WTC11 (cell line): ENCODE results near the gene ERC2.

ENCODE experiments used
- TP53 ChIP-seq: sonication (generic); formaldehyde crosslinking; IDR thresholded peaks from 2 replicates; pipeline ENCODE4 v1.8.1; 2023; ENCODE audit warnings: mild to moderate bottlenecking, missing genetic modification reagents
- ZNF263 ChIP-seq: sonication (generic); formaldehyde crosslinking; IDR thresholded peaks from 2 replicates; pipeline ENCODE4 v1.8.1; 2022; ENCODE audit warnings: low read depth, mild to moderate bottlenecking, moderate library complexity, missing genetic modification reagents
- TF ChIP-seq, protein P1 (sequence below): fragments of 200-600 bp; IDR thresholded peaks from 2 replicates; pipeline ENCODE4 v1.8.0; 2022; ENCODE audit warnings: antibody characterized with exemption

DNA sequence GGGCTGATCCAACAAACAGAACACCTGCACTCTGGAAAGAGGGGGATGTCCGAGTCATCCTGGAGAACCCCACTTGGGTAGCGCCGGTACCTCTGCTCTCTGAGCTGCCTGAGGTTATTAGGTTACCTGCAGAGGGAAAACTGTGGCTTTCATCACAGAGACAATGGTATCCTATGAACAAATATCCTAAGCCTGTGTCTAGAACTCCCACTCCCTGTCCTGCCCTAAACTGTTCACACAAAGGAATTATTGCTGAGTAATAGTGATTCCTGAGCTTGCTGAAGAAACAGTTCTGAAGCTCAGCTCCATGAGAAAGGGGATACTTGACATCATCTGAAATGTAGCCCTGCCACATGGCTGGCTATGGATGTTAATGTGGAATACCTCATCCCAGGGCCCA is 949.2 kb downstream of the ERC2 start:
- TF ChIP-seq TP53 (no peak), ZNF263 (no peak)
- TF ChIP-seq, protein P1, sequence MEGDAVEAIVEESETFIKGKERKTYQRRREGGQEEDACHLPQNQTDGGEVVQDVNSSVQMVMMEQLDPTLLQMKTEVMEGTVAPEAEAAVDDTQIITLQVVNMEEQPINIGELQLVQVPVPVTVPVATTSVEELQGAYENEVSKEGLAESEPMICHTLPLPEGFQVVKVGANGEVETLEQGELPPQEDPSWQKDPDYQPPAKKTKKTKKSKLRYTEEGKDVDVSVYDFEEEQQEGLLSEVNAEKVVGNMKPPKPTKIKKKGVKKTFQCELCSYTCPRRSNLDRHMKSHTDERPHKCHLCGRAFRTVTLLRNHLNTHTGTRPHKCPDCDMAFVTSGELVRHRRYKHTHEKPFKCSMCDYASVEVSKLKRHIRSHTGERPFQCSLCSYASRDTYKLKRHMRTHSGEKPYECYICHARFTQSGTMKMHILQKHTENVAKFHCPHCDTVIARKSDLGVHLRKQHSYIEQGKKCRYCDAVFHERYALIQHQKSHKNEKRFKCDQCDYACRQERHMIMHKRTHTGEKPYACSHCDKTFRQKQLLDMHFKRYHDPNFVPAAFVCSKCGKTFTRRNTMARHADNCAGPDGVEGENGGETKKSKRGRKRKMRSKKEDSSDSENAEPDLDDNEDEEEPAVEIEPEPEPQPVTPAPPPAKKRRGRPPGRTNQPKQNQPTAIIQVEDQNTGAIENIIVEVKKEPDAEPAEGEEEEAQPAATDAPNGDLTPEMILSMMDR = no peak
